WTC11 (cell line): Measurements from ENCODE around the gene PRKN. TPM values are rescaled to one million over a fixed set of nuclear protein-coding genes. Genes with fewer than 3 reads are reported as not detected.

ENCODE experiments used
- ATAC-seq: fragments of 200-7000 bp; cut with Tn5 transposase; 2 replicates; pipeline ENCODE4 v1.10.0; 2021; ENCODE audit warnings: mild to moderate bottlenecking, moderate library complexity
- CTCF ChIA-PET: fragments of 300-600 bp; sonication (Branson Sonifier 250); formaldehyde crosslinking; loops from one replicate; lab custom pipeline; 2021; ENCODE audit warnings: antibody characterized with exemption; lab: Charles Lee
- POLR2A ChIA-PET: fragments of 350-600 bp; sonication (Branson Sonifier 250); formaldehyde crosslinking; loops from one replicate; lab custom pipeline; 2021; ENCODE audit warnings: antibody characterized with exemption; lab: Charles Lee
- DNase-seq: peaks from one replicate; pipeline ENCODE4 v3.0.0; 2021; ENCODE audit warnings: low spot score
- H3K27ac Mint-ChIP-seq: 2 replicates; pipeline ENCODE4 v1.8.0; 2021; ENCODE audit warnings: mixed read lengths
- H3K27me3 Mint-ChIP-seq: 2 replicates; pipeline ENCODE4 v1.8.0; 2021; ENCODE audit warnings: low read depth, mild to moderate bottlenecking, moderate library complexity, mixed read lengths
- H3K36me3 Mint-ChIP-seq: 2 replicates; pipeline ENCODE4 v1.8.0; 2021; ENCODE audit warnings: mixed read lengths
- H3K4me1 Mint-ChIP-seq: 2 replicates; pipeline ENCODE4 v1.8.0; 2022; ENCODE audit warnings: mixed read lengths
- H3K4me3 Mint-ChIP-seq: 2 replicates; pipeline ENCODE4 v1.8.0; 2021; ENCODE audit warnings: mild to moderate bottlenecking, moderate library complexity, mixed read lengths
- H3K9me3 Mint-ChIP-seq: 2 replicates; pipeline ENCODE4 v1.8.0; 2021; ENCODE audit warnings: mixed read lengths
- ATF2 ChIP-seq: sonication (generic); formaldehyde crosslinking; IDR thresholded peaks from 2 replicates; pipeline ENCODE4 v1.8.1; 2022; ENCODE audit warnings: low read depth, missing genetic modification reagents, borderline replicate concordance
- CBFB ChIP-seq: sonication (generic); formaldehyde crosslinking; IDR thresholded peaks from 2 replicates; pipeline ENCODE4 v1.8.1; 2022; ENCODE audit warnings: mild to moderate bottlenecking, low read depth, missing genetic modification reagents
- CDX4 ChIP-seq: fragments of 250-450 bp; sonication (Bioruptor Pico); IDR thresholded peaks from 2 replicates; pipeline ENCODE4 v1.9.0; 2021; ENCODE audit warnings: moderate library complexity, mild to moderate bottlenecking, inconsistent platforms, borderline replicate concordance
- HMGXB4 ChIP-seq: sonication (generic); formaldehyde crosslinking; IDR thresholded peaks from 2 replicates; pipeline ENCODE4 v1.8.1; 2023; ENCODE audit warnings: mild to moderate bottlenecking, moderate library complexity, missing genetic modification reagents
- JUN ChIP-seq: sonication (generic); formaldehyde crosslinking; IDR thresholded peaks from 2 replicates; pipeline ENCODE4 v1.8.0; 2023; ENCODE audit warnings: mild to moderate bottlenecking, missing genetic modification reagents
- KAT7 ChIP-seq: sonication (generic); formaldehyde crosslinking; IDR thresholded peaks from 2 replicates; pipeline ENCODE4 v1.8.1; 2023; ENCODE audit warnings: missing genetic modification reagents, mild to moderate bottlenecking, borderline replicate concordance
- MXD4 ChIP-seq: fragments of 250-450 bp; sonication (Bioruptor Pico); IDR thresholded peaks from 2 replicates; pipeline ENCODE4 v1.8.0; 2021; ENCODE audit warnings: mild to moderate bottlenecking, moderate library complexity, borderline replicate concordance
- NFE2L1 ChIP-seq: sonication (generic); formaldehyde crosslinking; IDR thresholded peaks from 2 replicates; pipeline ENCODE4 v1.8.1; 2023; ENCODE audit warnings: missing genetic modification reagents
- OVOL2 ChIP-seq: fragments of 250-450 bp; sonication (Bioruptor Pico); IDR thresholded peaks from 2 replicates; pipeline ENCODE4 v1.9.0; 2021; ENCODE audit warnings: mild to moderate bottlenecking, borderline replicate concordance
- PREB ChIP-seq: sonication (generic); formaldehyde crosslinking; IDR thresholded peaks from 2 replicates; pipeline ENCODE4 v1.8.1; 2022; ENCODE audit warnings: mild to moderate bottlenecking, missing genetic modification reagents, moderate library complexity, borderline replicate concordance
- SOX15 ChIP-seq: fragments of 250-450 bp; sonication (Bioruptor Pico); IDR thresholded peaks from 2 replicates; pipeline ENCODE4 v1.9.0; 2021; ENCODE audit warnings: mild to moderate bottlenecking
- SP1 ChIP-seq: sonication (generic); formaldehyde crosslinking; conservative IDR thresholded peaks from 2 replicates; pipeline ENCODE4 v1.8.1; 2022; ENCODE audit warnings: missing genetic modification reagents
- STAT6 ChIP-seq: sonication (generic); formaldehyde crosslinking; conservative IDR thresholded peaks from 2 replicates; pipeline ENCODE4 v1.8.1; 2023; ENCODE audit warnings: mild to moderate bottlenecking, low read depth, missing genetic modification reagents, moderate library complexity
- TEAD1 ChIP-seq: sonication (generic); formaldehyde crosslinking; IDR thresholded peaks from 2 replicates; pipeline ENCODE4 v1.8.0; 2022; ENCODE audit warnings: mild to moderate bottlenecking, missing genetic modification reagents
- ZBTB21 ChIP-seq: sonication (generic); formaldehyde crosslinking; IDR thresholded peaks from 2 replicates; pipeline ENCODE4 v1.8.1; 2023; ENCODE audit warnings: mild to moderate bottlenecking, missing genetic modification reagents, borderline replicate concordance
- ZBTB43 ChIP-seq: sonication (generic); formaldehyde crosslinking; IDR thresholded peaks from 2 replicates; pipeline ENCODE4 v1.8.1; 2023; ENCODE audit warnings: mild to moderate bottlenecking, missing genetic modification reagents
- ZMAT4 ChIP-seq: fragments of 250-450 bp; sonication (Bioruptor Pico); IDR thresholded peaks from 2 replicates; pipeline ENCODE4 v1.9.0; 2021; ENCODE audit warnings: mild to moderate bottlenecking
- ZNF396 ChIP-seq: fragments of 250-450 bp; sonication (Bioruptor Pico); IDR thresholded peaks from 2 replicates; pipeline ENCODE4 v1.8.0; 2021; ENCODE audit warnings: mild to moderate bottlenecking, moderate library complexity, borderline replicate concordance
- ZSCAN18 ChIP-seq: fragments of 250-450 bp; sonication (Bioruptor Pico); IDR thresholded peaks from 2 replicates; pipeline ENCODE4 v2.1.2; 2022; ENCODE audit warnings: mild to moderate bottlenecking, moderate library complexity
- total RNA-seq: library from RNA; stranded (reverse); gene quantifications from 3 replicates; pipeline ENCODE4 v1.2.3, GENCODE V29; 2021

Gene PRKN
- total RNA-seq, 1 experiment from 2014 or later, result 0.59 TPM

GRCh38 chr6:161503570-161503969 is 1224.0 kb downstream of the PRKN start (continued):
- no peak for TF ChIP-seq MXD4 (CRISPR knock-in tag)
- no peak for TF ChIP-seq ZSCAN18
- TF ChIP-seq SP1 (CRISPR knock-in tag), result no peak
- TF ChIP-seq JUN (CRISPR knock-in tag), result no peak

- DNase-seq (no peak), ATAC-seq (no peak)
- no peak overlapping the region for H3K4me3 Mint-ChIP-seq
- no peaks in the 10 kb centered on the region for H3K9me3 Mint-ChIP-seq
- no peaks in the 10 kb centered on the region for H3K36me3 Mint-ChIP-seq
- H3K27ac Mint-ChIP-seq, result no peak overlapping the region
- POLR2A ChIA-PET, result no interaction called here
- peaks cover 3% of the 10 kb centered on the region for H3K4me1 Mint-ChIP-seq
- CTCF ChIA-PET, result interaction anchor here (0.6 to 3.2 kb wide), 12 partner anchors 9 to 303 kb away, joined by 3 to 47 read pairs (median 3); no protein-coding TSS in a partner anchor
- TF ChIP-seq ATF2 (CRISPR knock-in tag) (no peak), NFE2L1 (no peak), ZNF396 (no peak), ZBTB43 (CRISPR knock-in tag) (no peak), STAT6 (CRISPR knock-in tag) (no peak), HMGXB4 (CRISPR knock-in tag) (no peak), CDX4 (CRISPR knock-in tag) (no peak), SOX15 (CRISPR knock-in tag) (no peak), PREB (no peak), CBFB (no peak), OVOL2 (CRISPR knock-in tag) (no peak), KAT7 (CRISPR knock-in tag) (no peak), ZBTB21 (CRISPR knock-in tag) (no peak), ZMAT4 (no peak), TEAD1 (CRISPR knock-in tag) (no peak)
- H3K27me3 Mint-ChIP-seq, result peaks cover 29% of the 10 kb centered on the region
Observed at GRCh38 chr6:161498881-161499280, 1228.7 kb downstream of the PRKN start.
